Body of pancreas (tissue), 4 donors: ENCODE data around the gene NECTIN4. TPM values are rescaled to one million over a fixed set of nuclear protein-coding genes. Genes with fewer than 3 reads are reported as not detected.

ENCODE experiments used
- ATAC-seq: fragments of 150-250 bp; one replicate; pipeline ENCODE4 v1.9.1; 2016
- DNase-seq, 4 donors: peaks; one replicate each; pipeline ENCODE4 v3.0.0-alpha.2; 2019
- H3K27ac ChIP-seq, 4 donors: fragments of 200-600 bp; sonication (generic); 1 replicate in 3 of 4; 2 replicates in 1 of 4; pipeline versions ENCODE4 v1.5.1 to v1.6.1; 2016 to 2019; ENCODE audit warnings: mild to moderate bottlenecking in 1 of 4, mixed read lengths in 1 of 4, moderate library complexity in 1 of 4
- H3K27me3 ChIP-seq, 2 donors: fragments of 200-600 bp; sonication (generic); one replicate each; pipeline ENCODE4 v1.6.0; 2016; ENCODE audit warnings: mild to moderate bottlenecking in 1 of 2
- H3K36me3 ChIP-seq, 2 donors: fragments of 200-600 bp; sonication (generic); replicated peaks in 1 of 2; 2 replicates each; pipeline ENCODE4 v1.5.1; 2016; ENCODE audit warnings: low read depth in 2 of 2; ENCODE audit not compliant: insufficient read depth in 1 of 2
- H3K4me1 ChIP-seq: fragments of 200-600 bp; sonication (generic); one replicate; pipeline ENCODE4 v1.6.0; 2016
- H3K4me3 ChIP-seq, 2 donors: fragments of 200-600 bp; sonication (generic); 1 replicate in 1 of 2; 2 replicates in 1 of 2; pipeline ENCODE4 v1.5.1; 2016 to 2019
- H3K9me3 ChIP-seq, 3 donors: fragments of 200-600 bp; sonication (generic); 1 replicate in 2 of 3; 2 replicates in 1 of 3; pipeline ENCODE4 v1.5.1; 2016
- CTCF ChIP-seq, 7 experiments: fragments of 450-650 bp in 4 of 7; fragments of 200-600 bp in 3 of 7; sonication (generic) in 3 of 7; IDR thresholded peaks; one replicate each; pipeline ENCODE4 v1.5.1; 2016 to 2019; ENCODE audit warnings: antibody characterized with exemption in 7 of 7
- POLR2A ChIP-seq, 3 donors: fragments of 450-650 bp; IDR thresholded peaks; one replicate each; pipeline ENCODE4 v1.6.1; 2016; ENCODE audit warnings: antibody characterized with exemption in 3 of 3, mild to moderate bottlenecking in 2 of 3
- WGBS, 2 donors: methylation state at CpG; one replicate each; pipeline ENCODE4 v1.1.5; 2017; 5-methylcytosine and 5-hydroxymethylcytosine counted together
- intact Hi-C: fragments of 100-400 bp; cut with DNase I; formaldehyde crosslinking; loops from one replicate; pipeline ENCODE4 v1.15.1; 2023
- total RNA-seq, 2 donors: library from RNA; depleted of rRNA; stranded (reverse); fragments of >200 nt; gene quantifications; one replicate each; pipeline ENCODE4 v1.1.0, GENCODE V29; 2016

Gene NECTIN4
- total RNA-seq, 2 donors from 2014 or later = 3.0 to 4.2 TPM

GRCh38 chr1:161132410-161133219 is 43.3 kb upstream of the NECTIN4 start, which contains the start of gene DEDD:
DEDD (minus strand) TSS chr1:161132667; CDS start chr1:161124462, 8,205 bp downstream.
- Histone ChIP-seq H3K27ac (peak within 1 kb of the TSS; percentile 88 to 95 (median 91)), H3K27me3 (no peaks in the 10 kb centered on the region), H3K36me3 (peaks cover 0 to 1% of the 10 kb centered on the region in 2 donors), H3K4me1 (peaks cover 42% of the 10 kb centered on the region), H3K4me3 (peak within 1 kb of the TSS; percentile 66 to 91), H3K9me3 (no peaks in the 10 kb centered on the region)
- TF ChIP-seq POLR2A (IDR thresholded peaks at IDR 0.05) (peak; percentile 38 to 62 (median 53)), CTCF (IDR thresholded peaks at IDR 0.05) (no peak)
- 0 to 1% methylated on average over 26 to 68 of the region's 68 CpGs for WGBS, 2 donors
- DNase-seq (peak; percentile 92 to 97 (median 94)), ATAC-seq (peak; percentile 94)
- intact Hi-C loops = no loop called here

- ATAC-seq = no peak
- intact Hi-C loops = no loop called here
- WGBS, 2 donors = 1 to 3% methylated on average over 20 to 22 of the region's 22 CpGs
Measured at GRCh38 chr1:161131523-161132409, 42.4 kb upstream of the NECTIN4 start.

GRCh38 chr1:161130266-161130665 is 40.9 kb upstream of the NECTIN4 start:
- WGBS, 2 donors = 38 to 54% methylated on average over 1 of the region's 1 CpG
- H3K27me3 ChIP-seq = no peaks in the 10 kb centered on the region
- H3K4me1 ChIP-seq = peaks cover 42% of the 10 kb centered on the region
- H3K9me3 ChIP-seq = no peaks in the 10 kb centered on the region
- no peak overlapping the region for H3K4me3 ChIP-seq
- H3K36me3 ChIP-seq = peaks cover 0 to 3% of the 10 kb centered on the region in 2 donors
- no peak for DNase-seq
- TF ChIP-seq POLR2A (IDR thresholded peaks at IDR 0.05) = no peak
- TF ChIP-seq CTCF (IDR thresholded peaks at IDR 0.05) = no peak
- no peak for ATAC-seq
- intact Hi-C loops = no loop called here
- no peak overlapping the region for H3K27ac ChIP-seq

More at GRCh38 chr1:161131523-161132409, 42.4 kb upstream of the NECTIN4 start:
- no peaks in the 10 kb centered on the region for H3K27me3 ChIP-seq
- peak overlapping the region; percentile 88 to 95 (median 91) for H3K27ac ChIP-seq
- H3K4me3 ChIP-seq = peak overlapping the region; percentile 66 to 91
- no peak for TF ChIP-seq CTCF (IDR thresholded peaks at IDR 0.05)
- no peak for TF ChIP-seq POLR2A (IDR thresholded peaks at IDR 0.05)
- peaks cover 42% of the 10 kb centered on the region for H3K4me1 ChIP-seq
- peaks cover 0 to 1% of the 10 kb centered on the region in 2 donors for H3K36me3 ChIP-seq
- no peak for DNase-seq
- H3K9me3 ChIP-seq = no peaks in the 10 kb centered on the region

- DNase-seq (no peak), ATAC-seq (no peak)
- Histone ChIP-seq H3K27ac (no peak overlapping the region), H3K9me3 (no peaks in the 10 kb centered on the region), H3K4me3 (no peak overlapping the region), H3K36me3 (peaks cover 0 to 11% of the 10 kb centered on the region in 2 donors), H3K27me3 (no peaks in the 10 kb centered on the region), H3K4me1 (peaks cover 31% of the 10 kb centered on the region)
- intact Hi-C loops = no loop called here
- WGBS, 2 donors = 90 to 91% methylated on average over 4 of the region's 4 CpGs
- no peak for TF ChIP-seq CTCF (IDR thresholded peaks at IDR 0.05)
- TF ChIP-seq POLR2A (IDR thresholded peaks at IDR 0.05) = no peak
Measured at GRCh38 chr1:161128591-161129420, 39.4 kb upstream of the NECTIN4 start.
